A673 (cell line): ENCODE results near the gene PCDHGA2.

ENCODE experiments used
- CTCF ChIP-seq: fragments of 300-800, 200-600 bp; sonication (generic); conservative IDR thresholded peaks from 2 replicates; pipeline ENCODE4 v1.5.1; 2017; ENCODE audit warnings: low read depth, mild to moderate bottlenecking, antibody characterized with exemption, low read length, moderate library complexity, mixed read lengths
- EZH2 ChIP-seq: fragments of 200-600 bp; sonication (generic); IDR thresholded peaks from 2 replicates; pipeline ENCODE4 v1.6.1; 2017; ENCODE audit warnings: borderline replicate concordance, low read depth, mild to moderate bottlenecking, mixed read lengths, antibody characterized with exemption, low read length; ENCODE audit not compliant: poor library complexity, severe bottlenecking

- TF ChIP-seq CTCF (no peak), EZH2 (no peak)
Observed at GRCh38 chr5:141384471-141385267, 46.1 kb downstream of the PCDHGA2 start.
